Adrenal gland (tissue), 5 donors: ENCODE data around the gene RAD51AP1.

ENCODE experiments used
- CTCF ChIP-seq, 6 experiments: fragments of 450-650 bp in 4 of 6; fragments of 200-600 bp in 2 of 6; sonication (generic) in 1 of 6; IDR thresholded peaks; 1 replicate in 5 of 6; 2 replicates in 1 of 6; pipeline versions ENCODE4 v1.5.1 to v1.8.0; 2016 to 2021; ENCODE audit warnings: antibody characterized with exemption in 6 of 6, mild to moderate bottlenecking in 2 of 6, moderate library complexity in 1 of 6
- POLR2A ChIP-seq, 2 donors: fragments of 450-650 bp; IDR thresholded peaks; one replicate each; pipeline ENCODE4 v1.6.1; 2017; ENCODE audit warnings: antibody characterized with exemption in 2 of 2, mild to moderate bottlenecking in 2 of 2, moderate library complexity in 1 of 2
- donor health status: DM: no; HTN: no; CAD: no.

GRCh38 chr12:4530160-4530559, 8.5 kb upstream of the RAD51AP1 start:
- TF ChIP-seq CTCF (IDR thresholded peaks at IDR 0.05) (no peak), POLR2A (IDR thresholded peaks at IDR 0.05) (no peak)
